GM21737 (cell line): ENCODE data around the gene PRRG4.
"Not testable (repeated sequence)": the region's sequence is repeated elsewhere in the genome, so short reads cannot be mapped to it uniquely, and the experiment has no call there.

Source experiments
- ATAC-seq: cut with Tn5 transposase; IDR thresholded peaks from one replicate; pipeline ENCODE4 v1.9.1; 2021; ENCODE audit warnings: mild to moderate bottlenecking, moderate library complexity; ENCODE audit not compliant: unreplicated experiment

The PRRG4 gene

DNA sequence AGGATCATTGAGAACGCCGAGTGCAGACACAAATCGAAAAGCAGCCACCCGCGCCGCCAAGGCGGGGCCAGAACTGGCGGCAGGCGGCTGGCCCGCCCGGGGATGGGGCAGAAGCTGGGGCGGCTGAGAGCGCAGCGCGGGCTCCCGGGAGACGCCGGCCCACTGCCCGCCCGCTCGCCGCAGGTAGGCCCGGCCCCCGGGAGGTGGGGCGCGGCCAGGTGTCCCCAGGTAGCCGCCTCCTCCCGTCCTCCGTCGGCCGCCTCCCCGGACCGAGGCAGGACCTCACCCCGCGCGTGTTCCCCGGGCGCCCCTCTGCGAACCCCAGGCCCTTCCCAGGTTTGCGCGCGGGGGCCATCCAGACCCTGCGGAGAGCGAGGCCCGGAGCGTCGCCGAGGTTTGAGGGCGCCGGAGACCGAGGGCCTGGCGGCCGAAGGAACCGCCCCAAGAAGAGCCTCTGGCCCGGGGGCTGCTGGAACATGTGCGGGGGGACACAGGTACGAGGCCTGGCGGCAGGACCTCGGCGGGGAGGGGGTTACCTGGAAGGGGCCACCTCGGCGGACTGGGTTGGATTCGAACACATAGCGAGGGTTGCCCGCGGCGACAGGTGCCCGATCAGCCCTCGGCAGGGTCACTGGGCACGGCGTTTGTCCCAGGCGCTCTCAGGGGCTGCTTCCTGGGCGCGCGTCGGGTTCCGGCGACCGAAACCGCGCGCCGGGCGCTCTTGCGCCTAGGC lies at the start of gene PRRG4:
Gene PRRG4 (plus strand): TSS at position 248 of the 733 bp plus-strand sequence. CDS start 603 bp downstream, outside the sequence.
- ATAC-seq, result peak; percentile 68

DNA sequence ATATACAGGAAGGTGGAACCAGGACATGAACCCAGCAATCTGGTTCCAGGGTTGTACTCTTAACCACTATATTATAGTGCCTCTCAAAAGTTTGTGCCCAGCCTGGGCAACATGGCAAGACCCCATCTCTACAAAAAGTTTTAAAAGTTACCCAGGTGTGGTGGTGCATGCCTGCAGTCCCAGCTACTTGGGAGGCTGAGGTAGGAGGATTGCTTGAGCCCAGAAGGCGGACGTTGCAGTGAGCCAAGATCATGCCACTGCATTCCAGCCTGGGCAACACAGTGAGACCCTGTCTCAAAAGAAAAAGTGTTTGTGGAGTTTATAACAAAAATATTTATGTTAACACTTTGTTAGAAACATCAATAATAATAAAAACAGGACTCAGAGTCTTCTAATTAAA lies 48.9 kb upstream of the PRRG4 start:
- ATAC-seq, result not testable (repeated sequence)

DNA sequence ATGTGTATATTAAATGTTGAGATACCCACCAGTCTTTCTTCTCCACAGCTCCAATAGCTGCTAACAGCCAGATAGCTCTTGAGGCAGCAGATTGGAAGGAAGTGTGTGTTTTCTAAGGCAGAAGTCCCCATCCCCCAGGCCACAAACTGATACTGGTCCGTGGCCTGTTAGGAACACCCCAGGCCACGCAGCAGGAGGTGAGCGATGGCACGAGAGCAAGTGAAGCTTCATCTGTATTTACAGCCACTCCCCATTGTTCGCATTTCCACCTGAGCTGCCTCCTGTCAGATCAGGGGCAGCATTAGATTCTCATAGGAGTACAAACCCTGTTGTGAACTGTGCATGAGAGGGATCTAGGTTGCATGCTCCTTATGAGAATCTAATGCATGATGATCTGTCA lies 48.0 kb upstream of the PRRG4 start:
- ATAC-seq, result no peak

DNA sequence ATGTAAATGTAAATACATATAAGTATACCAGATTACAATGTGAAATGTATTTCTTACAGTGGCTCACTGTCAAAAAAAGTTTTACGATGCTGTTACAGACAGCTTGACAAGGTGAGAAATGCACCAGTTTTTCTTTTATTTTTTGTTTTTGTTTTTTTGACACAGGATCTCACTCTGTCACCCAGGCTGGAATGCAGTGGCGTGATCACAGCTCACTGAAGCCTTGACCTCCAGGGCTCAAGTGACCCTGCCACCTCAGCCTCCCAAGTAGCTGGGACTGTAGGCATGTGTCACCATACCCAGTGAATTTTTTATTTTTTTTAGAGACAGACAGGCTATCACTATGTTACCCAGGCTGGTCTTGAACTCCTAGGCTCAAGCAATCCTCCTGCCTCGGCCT lies 44.5 kb upstream of the PRRG4 start:
- ATAC-seq, result no peak

DNA sequence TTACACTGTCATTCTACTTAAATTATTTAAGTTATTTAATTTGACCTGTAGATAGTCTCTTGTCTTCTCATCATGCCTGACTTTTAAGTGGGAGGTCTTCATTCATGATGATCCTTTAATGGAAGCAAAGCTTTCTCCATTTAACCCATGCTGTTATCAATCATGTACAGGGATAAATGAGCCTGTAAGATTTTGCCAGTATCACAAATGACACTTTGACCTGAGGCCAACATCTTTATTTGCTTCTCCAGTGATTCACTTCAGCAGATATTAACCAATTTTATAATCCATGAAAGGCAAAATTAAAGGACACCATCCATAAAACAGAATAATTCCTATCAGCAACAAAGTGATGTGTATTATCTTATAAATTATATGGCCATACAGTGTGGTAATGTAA lies 42.9 kb upstream of the PRRG4 start:
- no peak for ATAC-seq

DNA sequence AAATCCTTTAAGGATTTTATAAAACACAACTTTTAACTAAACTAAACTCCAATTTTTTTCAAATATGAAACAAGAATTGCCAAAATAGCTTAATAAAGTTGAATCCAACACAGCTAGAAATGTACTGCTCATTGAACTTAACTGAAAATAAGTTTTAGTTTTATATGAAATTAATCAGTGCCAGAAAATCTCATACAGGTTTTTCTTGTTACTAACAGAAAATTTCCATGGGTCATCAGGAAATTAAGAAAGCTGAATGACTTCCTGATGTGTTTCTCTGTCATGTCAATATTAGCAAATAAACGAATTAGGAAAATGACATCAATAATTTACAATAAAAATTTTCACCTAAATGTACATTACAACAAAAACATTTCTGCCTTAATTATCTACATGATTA lies 38.8 kb upstream of the PRRG4 start:
- ATAC-seq, result no peak

DNA sequence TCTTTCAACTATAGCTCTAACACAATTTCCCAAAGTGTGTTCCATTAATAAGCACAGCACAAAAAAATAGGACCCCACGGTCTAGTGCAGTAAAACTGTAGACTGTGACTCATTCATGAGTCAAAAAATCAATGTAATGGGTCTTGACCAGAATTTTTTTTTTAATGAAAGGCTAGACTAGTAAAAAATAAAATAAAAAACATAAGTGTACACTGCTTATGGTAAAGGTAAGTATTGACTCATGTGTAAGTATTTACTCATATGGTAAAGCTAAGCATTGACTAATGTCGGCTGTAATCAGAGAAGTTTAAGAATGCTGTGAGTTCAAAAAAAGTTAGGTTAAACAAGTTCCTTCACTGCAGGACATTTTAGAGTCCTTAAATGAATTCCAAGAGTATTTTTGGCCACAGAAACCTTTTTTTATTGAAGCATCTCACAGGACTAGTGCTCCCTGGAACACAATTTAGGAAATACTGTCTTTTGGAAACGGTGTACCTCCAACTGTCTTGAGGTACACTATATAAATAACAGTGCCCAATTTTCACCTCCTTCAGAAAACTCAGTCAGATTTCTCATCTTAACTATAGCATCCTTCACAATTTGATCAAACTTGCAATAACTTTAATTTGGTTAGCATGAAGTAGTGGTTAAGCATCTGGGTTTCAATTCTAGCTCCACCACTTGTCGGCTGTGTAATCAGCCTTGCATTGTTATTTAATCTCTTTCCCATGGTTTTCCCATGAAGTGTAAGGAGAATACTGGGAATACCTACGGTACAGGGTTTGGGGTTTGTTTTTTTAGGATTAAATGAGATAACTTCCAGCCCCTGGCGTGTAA lies 37.4 kb upstream of the PRRG4 start:
- ATAC-seq, result no peak

DNA sequence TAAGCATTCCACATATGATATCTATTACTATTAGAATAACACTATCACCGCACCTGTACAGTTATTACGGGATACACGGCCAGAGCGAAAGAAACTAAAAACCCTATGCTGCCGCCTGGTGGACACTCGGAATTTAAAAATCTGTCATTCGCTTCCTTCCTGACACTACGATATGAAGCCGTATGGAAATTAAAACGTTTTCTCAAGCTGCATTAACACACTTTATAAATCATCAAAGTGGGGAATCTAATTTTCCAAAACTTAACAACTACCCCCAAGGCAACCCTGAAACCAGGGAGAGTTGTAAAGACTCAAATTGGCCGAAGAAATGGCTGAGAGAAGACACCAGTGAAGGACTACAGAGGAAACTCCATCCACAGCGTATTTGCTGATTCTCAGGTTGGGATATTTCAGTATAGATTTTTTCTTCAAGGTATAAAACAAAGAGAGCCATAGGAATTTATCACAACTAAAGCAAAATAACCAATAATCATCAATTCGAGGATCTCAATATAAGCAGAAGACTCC lies 36.7 kb upstream of the PRRG4 start:
- ATAC-seq, result no peak

DNA sequence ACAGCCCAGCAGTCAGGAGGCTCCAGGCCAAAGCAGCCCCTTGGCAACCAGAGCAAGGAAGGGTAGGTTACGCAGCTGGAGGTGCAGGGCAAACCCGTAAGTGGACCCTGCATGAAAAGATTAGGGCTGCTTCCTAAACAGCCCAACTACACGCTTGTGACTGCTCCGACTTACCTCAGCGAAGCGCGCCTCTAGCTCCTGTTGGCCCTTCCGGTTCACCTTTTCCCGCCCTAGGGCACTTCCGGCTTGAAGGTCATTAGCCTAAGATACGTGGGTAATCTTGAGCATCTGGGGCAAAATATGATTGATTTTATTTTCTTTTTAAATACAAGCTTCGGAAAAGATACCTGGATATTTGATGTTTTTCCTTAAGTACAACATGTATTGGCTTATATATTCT lies 35.3 kb upstream of the PRRG4 start, which contains the start of gene CCDC73:
Gene CCDC73 (minus strand): TSS at position 224 of the 400 bp plus-strand sequence. CDS start 34,419 bp downstream, outside the sequence.
- no peak for ATAC-seq

DNA sequence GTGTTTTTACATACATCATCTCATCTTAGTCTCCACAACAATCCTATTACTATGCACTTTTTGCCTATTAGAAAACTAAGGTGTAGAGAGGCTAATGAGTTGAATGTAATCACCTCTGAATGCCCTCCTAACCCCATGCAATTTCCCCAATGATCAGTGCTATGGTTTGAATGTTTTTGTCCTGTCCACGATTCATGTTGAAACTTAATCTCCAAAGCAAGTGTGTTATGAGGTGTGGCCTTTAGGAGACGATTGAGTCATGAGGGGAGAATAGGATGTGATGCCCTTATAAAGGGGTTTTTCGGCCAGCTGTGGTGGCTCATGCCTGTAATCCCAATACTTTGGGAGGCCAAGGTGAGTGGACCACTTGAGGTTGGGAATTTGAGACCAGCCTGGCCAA lies 33.3 kb upstream of the PRRG4 start:
- no peak for ATAC-seq

DNA sequence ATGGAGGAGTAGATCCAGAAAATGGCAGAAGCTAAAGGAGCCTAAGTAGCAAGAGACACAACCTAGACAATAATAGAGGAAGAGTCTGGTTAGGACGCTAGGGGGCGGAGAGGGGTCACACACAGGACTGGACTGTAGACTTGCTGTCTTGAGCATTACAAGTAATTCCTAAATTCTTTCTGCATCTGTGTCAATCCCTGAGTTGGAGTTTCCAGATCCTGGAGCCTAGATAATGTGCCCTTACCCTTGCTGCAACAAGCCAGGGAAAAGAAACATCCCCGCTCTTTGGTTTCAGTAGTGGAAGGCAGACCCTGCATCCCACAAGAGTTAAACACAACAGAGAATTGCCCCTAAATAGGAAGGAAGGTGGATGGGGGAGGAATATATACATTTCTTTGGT lies 20.4 kb upstream of the PRRG4 start:
- ATAC-seq, result peak; percentile 90

DNA sequence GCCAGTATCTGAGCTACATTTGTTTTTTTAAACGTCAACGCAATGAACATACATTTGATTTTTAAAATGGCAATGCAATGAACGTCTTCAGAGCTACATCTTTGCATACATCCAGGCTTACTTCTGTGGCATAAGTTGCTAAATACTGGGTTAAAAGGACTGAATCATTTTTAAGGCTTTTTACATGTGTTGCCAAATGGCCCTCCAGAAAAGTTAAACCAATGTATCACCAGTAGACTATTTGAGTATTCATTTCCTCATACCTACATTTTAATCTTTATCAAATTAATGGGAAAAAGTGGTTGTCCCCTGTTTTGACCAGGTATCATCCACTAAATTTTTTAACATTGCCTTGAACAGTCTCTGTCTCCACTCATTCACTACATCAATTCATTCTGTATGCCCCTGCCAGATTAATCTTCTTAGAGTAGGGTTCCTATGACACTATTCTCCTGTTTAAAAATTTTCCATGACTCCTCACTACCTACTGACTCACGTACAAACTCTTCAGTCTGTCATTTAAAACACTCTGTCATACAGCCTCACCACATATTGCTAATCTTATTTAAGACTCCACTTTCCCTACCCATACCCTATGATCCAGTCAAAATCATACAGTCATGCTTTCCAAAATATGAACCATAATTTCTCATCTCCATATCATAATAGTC lies 12.4 kb upstream of the PRRG4 start:
- no peak for ATAC-seq

DNA sequence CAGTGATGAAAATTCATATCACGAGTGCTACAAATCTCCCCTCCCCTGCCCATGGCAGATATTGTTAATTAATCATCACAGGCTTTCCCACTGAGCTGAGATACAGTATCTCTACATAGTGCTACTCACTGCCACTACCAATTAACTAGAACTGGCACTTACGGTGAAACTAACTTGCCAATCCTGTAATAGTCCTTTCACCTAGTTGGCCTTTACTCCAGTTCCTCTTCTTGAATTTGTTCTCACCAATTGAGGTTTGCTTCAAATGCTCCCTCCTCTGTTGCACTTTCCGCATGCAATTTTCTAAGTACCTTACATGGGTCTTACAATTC lies 11.9 kb upstream of the PRRG4 start:
- ATAC-seq, result no peak

DNA sequence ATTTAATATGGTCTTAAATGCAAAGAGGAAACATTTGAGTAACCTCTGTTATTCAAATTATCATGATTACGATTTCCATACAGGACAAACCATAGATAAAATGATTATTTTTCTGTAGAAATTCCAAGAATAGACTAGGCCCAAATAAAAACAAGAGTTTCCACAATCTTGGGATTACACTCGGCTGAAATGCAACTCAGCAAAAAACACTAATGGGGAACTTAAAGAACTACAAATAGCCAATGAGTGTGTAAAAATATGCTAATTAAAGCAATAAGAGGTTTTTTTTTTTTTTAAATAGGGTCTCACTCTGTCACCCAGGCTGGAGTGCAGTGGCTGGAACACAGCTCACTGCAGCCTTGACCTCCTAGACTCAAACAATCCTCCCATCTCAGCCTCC lies 10.5 kb upstream of the PRRG4 start:
- no peak for ATAC-seq

DNA sequence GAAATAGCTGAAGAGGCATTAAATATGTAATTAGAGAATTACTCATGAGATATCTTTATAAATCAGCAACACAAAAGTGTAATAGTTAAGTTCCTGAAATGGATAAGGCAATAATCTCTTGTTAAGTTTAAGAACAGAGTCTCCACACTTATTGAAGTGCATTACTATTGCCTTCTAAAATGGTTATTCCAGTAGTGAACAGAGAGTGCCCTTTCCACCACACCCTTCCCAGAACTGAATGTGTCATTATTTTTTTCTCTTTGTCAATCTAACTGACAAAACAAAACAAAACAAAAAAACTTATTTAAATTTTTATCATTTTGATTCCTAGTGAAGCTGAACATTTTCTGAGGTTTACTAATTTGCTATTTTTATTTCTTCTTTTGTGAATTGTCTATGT lies 9.2 kb upstream of the PRRG4 start:
- ATAC-seq, result no peak

DNA sequence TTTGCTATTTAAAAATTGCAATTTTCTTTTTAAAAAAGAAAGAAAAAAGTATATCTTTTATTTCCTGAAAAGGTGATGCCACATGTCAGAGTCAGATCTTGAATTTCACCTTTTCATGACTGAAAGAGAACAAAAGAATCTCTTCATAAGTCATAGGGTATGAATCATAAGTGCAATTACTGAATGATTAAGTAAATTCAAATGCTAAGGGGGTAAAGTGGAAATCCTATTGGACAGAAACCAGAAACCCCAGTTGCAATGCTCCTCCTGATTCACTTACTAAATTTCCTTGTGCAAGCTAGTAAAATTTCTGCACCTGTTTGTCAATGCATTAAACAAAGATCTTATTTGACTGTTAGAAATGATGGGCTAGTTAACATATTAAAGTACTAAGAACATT lies 8.2 kb upstream of the PRRG4 start:
- ATAC-seq, result no peak

DNA sequence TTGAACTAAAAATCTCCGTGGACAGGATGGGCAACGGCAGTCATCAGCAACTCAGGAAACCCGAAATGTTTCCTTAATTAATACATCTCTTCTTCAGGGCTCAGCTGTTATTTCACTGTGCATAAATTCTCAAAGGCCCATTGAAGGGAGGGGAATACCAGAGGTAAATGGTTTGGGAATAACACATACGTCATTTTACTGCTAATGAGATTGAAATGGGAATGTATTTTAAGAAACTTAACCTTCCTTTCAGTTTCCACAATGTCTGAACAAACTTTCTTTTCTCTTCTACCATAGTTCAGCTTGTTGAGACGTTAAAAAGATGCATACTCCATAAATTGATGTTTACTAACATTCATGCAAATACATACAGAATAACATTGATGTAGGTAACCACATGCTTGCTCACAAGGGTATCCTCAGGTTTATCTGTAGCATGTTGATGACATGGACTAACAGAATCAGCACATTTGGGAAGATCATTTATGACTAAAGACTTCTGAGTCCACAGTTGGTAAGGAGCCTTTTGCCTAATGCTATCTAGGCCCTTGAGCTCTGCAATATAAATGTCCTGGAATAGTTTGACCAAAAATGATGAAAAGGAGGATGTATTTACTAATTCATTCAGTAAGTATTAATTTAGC lies 7.7 kb upstream of the PRRG4 start:
- no peak for ATAC-seq

DNA sequence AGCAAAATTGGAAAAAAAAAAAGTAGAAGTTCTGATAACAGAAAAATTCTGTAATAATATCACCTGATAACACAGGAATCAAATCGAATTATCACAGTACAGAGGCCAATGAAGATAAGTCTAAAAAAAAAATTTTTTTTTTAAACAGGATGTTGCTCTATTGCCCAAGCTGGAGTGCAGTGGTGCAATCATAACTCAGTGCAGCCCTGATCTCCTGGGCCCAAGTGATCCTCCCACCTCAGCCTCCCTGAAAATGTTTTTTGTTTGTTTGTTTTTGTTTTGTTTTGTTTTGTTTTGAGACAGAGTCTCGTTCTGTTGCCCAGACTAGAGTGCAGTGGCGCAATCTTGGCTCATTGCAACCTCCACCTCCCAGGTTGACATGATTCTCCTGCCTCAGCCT lies 6.1 kb upstream of the PRRG4 start:
- ATAC-seq, result not testable (repeated sequence)

DNA sequence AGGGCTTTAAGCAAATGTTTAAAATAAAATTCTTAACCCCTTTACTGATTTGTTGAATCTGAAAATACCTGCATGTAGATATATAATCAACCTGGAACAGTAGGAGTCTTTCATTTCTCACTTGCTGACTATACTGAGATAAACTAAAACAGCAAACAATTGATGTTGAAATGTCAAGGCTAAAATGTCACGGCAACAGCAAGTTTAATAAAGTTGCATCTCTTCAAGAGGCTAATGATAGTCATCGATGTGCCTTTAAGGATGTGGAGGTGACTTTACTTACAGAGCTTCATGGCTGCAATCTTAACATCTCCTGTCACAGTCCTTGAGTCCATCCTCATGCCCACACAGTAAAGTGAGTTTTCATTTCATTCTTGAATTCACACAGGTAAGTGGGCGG lies 3.6 kb upstream of the PRRG4 start:
- ATAC-seq, result no peak

DNA sequence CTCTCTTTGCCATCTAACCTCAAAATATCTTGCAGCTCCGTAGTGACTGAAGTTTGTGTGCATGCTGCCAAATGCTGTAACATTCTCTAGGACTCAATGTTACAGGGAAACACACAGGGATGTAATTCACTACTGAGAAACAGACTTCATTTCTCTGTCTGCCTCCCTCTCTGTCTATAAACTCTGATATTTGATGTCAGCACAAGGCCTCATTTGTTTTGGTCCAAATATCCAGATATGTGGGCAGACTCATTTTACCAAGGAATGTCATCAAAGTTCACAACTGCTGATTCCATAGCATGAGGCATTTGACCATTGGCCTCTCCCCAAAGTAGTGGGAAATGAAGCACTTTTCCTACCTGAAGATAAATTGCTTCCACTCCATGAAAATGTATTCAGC lies 2.5 kb upstream of the PRRG4 start:
- no peak for ATAC-seq

DNA sequence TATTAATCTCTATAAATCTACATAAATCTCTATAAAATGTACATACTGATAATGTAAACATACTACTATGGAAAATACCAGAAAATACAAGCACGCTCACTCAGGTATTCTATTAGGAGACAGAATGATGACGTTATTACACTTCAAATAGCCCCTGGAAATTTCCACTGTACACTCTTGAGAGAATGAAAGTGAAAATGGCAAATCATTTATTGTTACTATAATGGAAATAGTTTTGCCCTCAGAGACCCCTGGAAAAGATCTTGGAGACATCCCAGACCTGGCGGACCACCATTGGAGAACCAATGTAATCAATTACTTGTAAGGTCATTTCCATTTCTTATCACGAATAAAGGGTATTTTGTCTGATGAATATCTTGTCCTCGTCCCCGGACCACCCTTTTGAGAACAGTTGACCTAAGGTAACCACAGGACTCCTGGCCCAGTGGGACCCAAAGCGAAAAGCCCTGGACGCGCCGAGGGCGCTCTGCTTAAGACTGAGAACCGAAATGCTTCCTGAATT lies 509 bp upstream of the PRRG4 start:
- ATAC-seq, result peak; percentile 37
